Esophagus squamous epithelium (tissue), 5 donors: ENCODE measurements around the gene DCBLD2. TPM values are rescaled to one million over a fixed set of nuclear protein-coding genes. Genes with fewer than 3 reads are reported as not detected.

Source experiments
- DNase-seq: peaks from one replicate; lab custom pipeline; 2025; lab: John Stamatoyannopoulos, UW
- H3K27ac ChIP-seq, 4 donors: fragments of 200-600 bp; sonication (generic); one replicate each; pipeline ENCODE4 v1.5.1; 2016 to 2019; ENCODE audit warnings: mild to moderate bottlenecking in 1 of 4
- H3K27me3 ChIP-seq, 4 donors: fragments of 200-600 bp; sonication (generic); 1 replicate in 3 of 4; 2 replicates in 1 of 4; pipeline versions ENCODE4 v1.5.1 to v1.6.0; 2017 to 2021; ENCODE audit warnings: antibody characterized with exemption in 1 of 4
- H3K36me3 ChIP-seq, 3 donors: fragments of 200-600 bp; sonication (generic); one replicate each; pipeline ENCODE4 v1.5.1; 2016 to 2019
- H3K4me1 ChIP-seq, 3 donors: fragments of 200-600 bp; sonication (generic); one replicate each; pipeline ENCODE4 v1.5.1; 2017 to 2019
- H3K4me3 ChIP-seq, 4 donors: fragments of 200-600 bp; sonication (generic); 1 replicate in 3 of 4; 2 replicates in 1 of 4; pipeline ENCODE4 v1.5.1; 2016 to 2019; ENCODE audit warnings: mild to moderate bottlenecking in 2 of 4, moderate library complexity in 1 of 4
- H3K9me3 ChIP-seq, 3 donors: fragments of 200-600 bp; sonication (generic); one replicate each; pipeline ENCODE4 v1.5.1; 2016 to 2019
- CTCF ChIP-seq, 6 experiments: fragments of 450-650 bp in 4 of 6; fragments of 200-600 bp in 2 of 6; sonication (generic) in 2 of 6; IDR thresholded peaks; one replicate each; pipeline ENCODE4 v1.5.1; 2016 to 2019; ENCODE audit warnings: antibody characterized with exemption in 6 of 6, mild to moderate bottlenecking in 4 of 6, moderate library complexity in 4 of 6
- POLR2A ChIP-seq, 4 donors: fragments of 450-650 bp; IDR thresholded peaks; one replicate each; pipeline ENCODE4 v1.6.1; 2017; ENCODE audit warnings: antibody characterized with exemption in 4 of 4, mild to moderate bottlenecking in 4 of 4, moderate library complexity in 3 of 4
- WGBS, 2 donors: methylation state at CpG; one replicate each; pipeline ENCODE4 v1.1.5; 2018; 5-methylcytosine and 5-hydroxymethylcytosine counted together
- intact Hi-C: fragments of 100-400 bp; cut with DNase I; formaldehyde crosslinking; loops from one replicate; pipeline ENCODE4 v1.15.0; 2022
- total RNA-seq, 4 donors: library from RNA; depleted of rRNA; stranded (reverse); fragments of >200 nt; gene quantifications; one replicate each; pipeline ENCODE4 v1.1.0, GENCODE V29; 2016
- donor health status: DM: yes; HTN: yes; CAD: no.

DCBLD2 gene
- total RNA-seq, 4 donors from 2014 or later = 3.7 to 21.4 (median 8.5) TPM

GRCh38 chr3:98821063-98821462 lies 80.4 kb downstream of the DCBLD2 start:
- no peaks in the 10 kb centered on the region for H3K27me3 ChIP-seq
- no peak overlapping the region for H3K4me3 ChIP-seq
- TF ChIP-seq POLR2A (IDR thresholded peaks at IDR 0.05) = no peak
- TF ChIP-seq CTCF (IDR thresholded peaks at IDR 0.05) = no peak
- no peaks in the 10 kb centered on the region for H3K9me3 ChIP-seq
- no peak for DNase-seq
- H3K27ac ChIP-seq = no peak overlapping the region
- intact Hi-C loops = no loop called here
- peaks cover 0 to 9% (median 0%) of the 10 kb centered on the region in 3 donors for H3K36me3 ChIP-seq
- peaks cover 0 to 6% (median 0%) of the 10 kb centered on the region in 3 donors for H3K4me1 ChIP-seq
- 48 to 53% methylated on average over 3 of the region's 3 CpGs for WGBS, 2 donors

GRCh38 chr3:98817547-98818041 lies 83.9 kb downstream of the DCBLD2 start:
- no peak for DNase-seq
- Histone ChIP-seq H3K27me3 (no peaks in the 10 kb centered on the region), H3K4me3 (no peak overlapping the region), H3K4me1 (peaks cover 0 to 3% (median 0%) of the 10 kb centered on the region in 3 donors), H3K27ac (no peak overlapping the region), H3K9me3 (no peaks in the 10 kb centered on the region), H3K36me3 (peaks cover 0 to 16% (median 0%) of the 10 kb centered on the region in 3 donors)
- peak; percentile 52 to 86 (median 78) for TF ChIP-seq CTCF (IDR thresholded peaks at IDR 0.05)
- TF ChIP-seq POLR2A (IDR thresholded peaks at IDR 0.05) = no peak
- intact Hi-C loops = loop anchor here (5.0 kb wide), 2 partner anchors 175 to 215 kb away; no protein-coding TSS in a partner anchor
- 15 to 16% methylated on average over 3 of the region's 3 CpGs for WGBS, 2 donors

DNA sequence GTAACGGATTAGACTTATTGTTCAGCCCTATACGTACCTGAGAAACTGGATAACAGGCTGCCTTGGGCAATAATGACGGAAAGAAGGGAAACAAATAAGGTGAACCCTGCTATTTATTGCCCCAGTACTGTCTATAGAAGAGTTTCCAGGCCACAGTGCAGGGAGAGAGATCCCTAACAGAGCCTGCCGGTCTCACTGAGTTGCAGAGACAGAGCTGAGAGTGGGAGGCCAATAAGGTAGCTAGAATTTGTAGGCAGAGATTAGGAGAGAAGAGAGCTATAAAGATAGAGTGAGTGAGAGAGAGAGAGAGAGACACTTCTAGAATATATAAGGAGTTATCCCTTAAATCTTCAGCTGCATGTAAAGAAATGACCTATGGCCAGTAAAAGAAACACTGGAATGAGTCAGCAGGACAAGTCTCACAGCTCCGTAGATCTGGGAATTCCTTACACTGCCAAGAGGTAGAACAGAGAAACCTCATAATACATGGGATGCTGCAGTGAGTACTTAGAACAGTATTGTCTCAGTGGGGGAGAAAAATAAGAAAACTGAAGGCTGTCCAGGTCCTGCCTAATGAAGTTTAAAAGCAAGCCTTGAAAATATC lies 86.6 kb downstream of the DCBLD2 start:
- Histone ChIP-seq H3K36me3 (peaks cover 0 to 20% (median 0%) of the 10 kb centered on the region in 3 donors), H3K9me3 (no peaks in the 10 kb centered on the region), H3K4me3 (no peak overlapping the region), H3K27me3 (no peaks in the 10 kb centered on the region), H3K4me1 (peaks cover 0 to 3% (median 0%) of the 10 kb centered on the region in 3 donors), H3K27ac (no peak overlapping the region)
- no peak for TF ChIP-seq CTCF (IDR thresholded peaks at IDR 0.05)
- no peak for TF ChIP-seq POLR2A (IDR thresholded peaks at IDR 0.05)
- WGBS, 2 donors = 78% methylated on average over 5 of the region's 5 CpGs
- intact Hi-C loops = loop anchor here (5.0 kb wide), 2 partner anchors 177 to 213 kb away; no protein-coding TSS in a partner anchor
- no peak for DNase-seq

- no peaks in the 10 kb centered on the region for H3K27me3 ChIP-seq
- no peak overlapping the region for H3K4me3 ChIP-seq
- H3K27ac ChIP-seq = no peak overlapping the region
- peaks cover 0 to 3% (median 0%) of the 10 kb centered on the region in 3 donors for H3K4me1 ChIP-seq
- intact Hi-C loops = no loop called here
- peaks cover 0 to 31% (median 0%) of the 10 kb centered on the region in 3 donors for H3K36me3 ChIP-seq
- no peak for TF ChIP-seq POLR2A (IDR thresholded peaks at IDR 0.05)
- peak in 5 of 6 experiments; percentile 43 to 80 (median 64) for TF ChIP-seq CTCF (IDR thresholded peaks at IDR 0.05)
- DNase-seq = no peak
- H3K9me3 ChIP-seq = no peaks in the 10 kb centered on the region
- WGBS, 2 donors = 27 to 55% methylated on average over 4 to 5 of the region's 5 CpGs
Observed at GRCh38 chr3:98812851-98813374, 88.6 kb downstream of the DCBLD2 start.

DNA sequence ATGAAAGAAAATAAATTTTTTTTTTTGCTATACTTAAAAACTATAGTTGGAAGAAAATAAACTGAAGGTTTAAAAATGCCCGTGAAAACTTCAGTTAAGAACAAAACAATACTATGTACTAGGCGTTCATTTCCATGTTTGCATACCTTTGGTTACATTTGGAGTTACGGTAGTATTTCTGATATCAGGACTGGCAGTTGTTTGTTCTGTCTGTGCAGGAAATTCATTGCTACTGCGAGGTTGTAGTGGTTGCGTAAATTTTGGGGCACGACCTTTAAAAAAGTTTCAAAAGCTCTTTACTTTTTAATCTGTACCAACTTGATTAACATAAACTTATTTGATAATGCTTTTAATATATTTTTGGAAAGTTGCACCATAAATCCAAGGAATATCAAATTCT lies 90.4 kb downstream of the DCBLD2 start:
- Histone ChIP-seq H3K9me3 (no peaks in the 10 kb centered on the region), H3K27me3 (no peaks in the 10 kb centered on the region), H3K4me1 (no peaks in the 10 kb centered on the region), H3K36me3 (peaks cover 0 to 43% (median 4%) of the 10 kb centered on the region in 3 donors), H3K4me3 (no peak overlapping the region), H3K27ac (no peak overlapping the region)
- intact Hi-C loops = no loop called here
- WGBS, 2 donors = 63 to 77% methylated on average over 6 of the region's 6 CpGs
- DNase-seq = no peak
- no peak for TF ChIP-seq POLR2A (IDR thresholded peaks at IDR 0.05)
- TF ChIP-seq CTCF (IDR thresholded peaks at IDR 0.05) = no peak
